SU-DHL-6 (cell line): ENCODE measurements around the gene SLC45A3.

Experiments used
- CTCF ChIP-seq: fragments of 200-600 bp; sonication (generic); IDR thresholded peaks from one replicate; pipeline ENCODE4 v1.5.1; 2017; ENCODE audit warnings: antibody characterized with exemption, mild to moderate bottlenecking, low read length, moderate library complexity; ENCODE audit not compliant: insufficient read depth, poor library complexity, severe bottlenecking
- EZH2phosphoT487 ChIP-seq: fragments of 200-600 bp; sonication (generic), shearing (Covaris generic); conservative IDR thresholded peaks from 2 replicates; pipeline ENCODE4 v1.6.1; 2018; ENCODE audit warnings: mild to moderate bottlenecking, antibody characterized with exemption, low read length, moderate library complexity, mixed read lengths

GRCh38 chr1:205630651-205631009 lies 49.7 kb downstream of the SLC45A3 start:
- no peak for TF ChIP-seq CTCF
- no peak for TF ChIP-seq EZH2phosphoT487
